Aorta (tissue), 5 donors: ENCODE data around the gene ADGRB2. TPM values are rescaled to one million over a fixed set of nuclear protein-coding genes. Genes with fewer than 3 reads are reported as not detected.

Experiments
- ATAC-seq: fragments of 200-7000 bp; cut with Tn5 transposase; one replicate; pipeline ENCODE4 v1.9.1; 2022; ENCODE audit warnings: moderate library complexity; ENCODE audit not compliant: low FRiP score
- DNase-seq, 2 donors: peaks; one replicate each; pipeline ENCODE4 v3.0.0-alpha.2; 2020
- H3K27ac ChIP-seq, 2 donors: one replicate each; pipeline ENCODE4 v1.5.1; 2013; ENCODE audit warnings: low read length in 2 of 2, mild to moderate bottlenecking in 2 of 2, moderate library complexity in 2 of 2, control low read depth in 1 of 2, inconsistent platforms in 1 of 2, low read depth in 1 of 2
- H3K27me3 ChIP-seq, 2 donors: one replicate each; pipeline ENCODE4 v1.6.1; 2013; ENCODE audit warnings: control low read depth in 1 of 2, low read length in 1 of 2, mild to moderate bottlenecking in 1 of 2, moderate library complexity in 1 of 2; ENCODE audit not compliant: insufficient read depth in 2 of 2, control insufficient read depth in 1 of 2
- H3K36me3 ChIP-seq, 2 donors: one replicate each; pipeline ENCODE4 v1.6.1; 2013; ENCODE audit warnings: control low read depth in 1 of 2, low read length in 1 of 2, mild to moderate bottlenecking in 1 of 2; ENCODE audit not compliant: insufficient read depth in 2 of 2, control insufficient read depth in 1 of 2
- H3K4me1 ChIP-seq, 2 donors: one replicate each; pipeline ENCODE4 v1.6.1; 2013; ENCODE audit warnings: low read length in 2 of 2, control low read depth in 1 of 2, mild to moderate bottlenecking in 1 of 2, moderate library complexity in 1 of 2; ENCODE audit not compliant: insufficient read depth in 2 of 2, control insufficient read depth in 1 of 2
- H3K4me3 ChIP-seq, 2 donors: one replicate each; pipeline ENCODE4 v1.5.1; 2013; ENCODE audit warnings: low read length in 2 of 2, control low read depth in 1 of 2, mild to moderate bottlenecking in 1 of 2
- H3K9me3 ChIP-seq: one replicate; pipeline ENCODE4 v1.6.1; 2013; ENCODE audit warnings: mild to moderate bottlenecking, low read length; ENCODE audit not compliant: control insufficient read depth
- WGBS, 2 donors: extraction: QIAGEN DNeasy Blood & Tissue Kit; methylation state at CpG; one replicate each; pipeline ENCODE4 v1.1.7; 2013; 5-methylcytosine and 5-hydroxymethylcytosine counted together
- intact Hi-C, 2 donors: fragments of 100-400 bp; cut with DNase I; formaldehyde crosslinking; loops; one replicate each; pipeline versions ENCODE4 v1.14.2 to v1.15.0; 2022
- polyA plus RNA-seq, 2 donors: library from polyadenylated mRNA; stranded (reverse); fragments of 200-250 nt; gene quantifications; one replicate each; pipeline ENCODE4 v1.2.3, GENCODE V29; 2013
- total RNA-seq, 2 donors: library from RNA; stranded (reverse); fragmentation: NEBNext Ultra II Directional; extraction: Animal tissue kit (Norgen Biotek cat#: 25700); gene quantifications; one replicate each; pipeline ENCODE4 v1.2.1, GENCODE V29; 2021
- donor health status: healthy with polysubstance abuse.
- donor health status: Bipolar disorder and iron deficiency.
- donor health status: DM: no; HTN: no; CAD: no.
- donor health status: DM: no; HTN: no; CAD: no.
- donor health status: DM: yes; HTN: yes; CAD: no.

Gene ADGRB2
- total and polyA plus RNA-seq, 4 donors, result 1.8 to 4.6 (median 2.1) TPM

DNA sequence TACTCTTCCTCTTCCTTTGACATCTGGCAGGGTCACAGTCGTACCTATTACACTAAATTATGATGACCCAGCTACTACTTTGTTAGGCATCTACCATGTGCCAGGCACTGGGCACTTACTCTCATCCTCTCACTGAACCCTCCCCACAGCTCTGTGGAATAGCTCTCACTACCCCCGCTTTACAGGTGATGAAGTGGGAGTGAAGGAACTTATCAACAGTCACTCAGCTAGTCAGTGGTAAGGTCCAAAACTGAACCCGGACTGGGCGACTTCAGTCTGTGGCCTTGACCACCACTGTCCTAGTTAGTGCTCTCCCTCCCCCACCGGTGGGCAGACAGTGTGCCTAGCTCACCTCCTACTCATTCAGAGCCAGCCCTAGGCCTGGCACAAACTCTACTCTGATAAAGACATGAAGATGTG lies 12.3 kb downstream of the ADGRB2 start:
- Histone ChIP-seq H3K4me3 (no peak overlapping the region), H3K27me3 (no peaks in the 10 kb centered on the region), H3K4me1 (no peaks in the 10 kb centered on the region), H3K27ac (no peak overlapping the region), H3K36me3 (no peaks in the 10 kb centered on the region), H3K9me3 (no peaks in the 10 kb centered on the region)
- intact Hi-C loops, result loop anchor here in 1 of 2 donors (5.0 kb wide), 1 partner anchor 35 kb away; no protein-coding TSS in a partner anchor
- no peak for DNase-seq
- no peak for ATAC-seq
- WGBS, 2 donors, result 82 to 87% methylated on average over 5 of the region's 5 CpGs

DNA sequence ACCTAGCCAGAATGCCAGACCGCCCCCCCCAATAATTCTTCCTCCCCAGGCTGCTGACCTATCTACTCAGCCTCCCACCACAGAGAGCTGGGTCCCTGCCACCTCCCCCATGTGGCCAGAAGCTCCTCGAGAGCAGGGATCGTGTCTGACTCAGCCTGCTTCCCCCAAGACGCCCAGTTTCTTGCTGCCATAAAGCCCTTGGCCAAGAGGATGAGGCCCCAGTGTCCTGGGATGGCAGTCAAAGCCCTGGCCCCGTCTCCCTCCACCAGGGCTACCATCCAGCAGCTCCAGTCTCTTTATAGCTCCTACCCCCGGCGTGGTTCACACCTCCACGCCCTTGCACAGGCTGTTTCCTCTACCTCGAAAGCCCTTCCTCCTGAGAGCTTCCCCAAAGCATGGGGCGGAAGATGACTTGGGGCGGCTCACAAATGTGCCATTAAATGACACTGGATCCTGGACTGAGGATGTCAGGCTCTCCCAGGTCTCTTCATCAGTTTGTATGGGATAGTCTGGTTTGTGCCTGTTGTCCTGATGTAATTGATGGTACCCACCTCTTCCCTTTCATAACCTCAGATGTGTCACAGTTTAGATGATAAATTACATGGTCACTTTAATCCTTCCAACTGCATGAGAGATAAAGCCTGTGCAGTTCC lies 13.2 kb downstream of the ADGRB2 start:
- H3K4me3 ChIP-seq, result no peak overlapping the region
- intact Hi-C loops, result loop anchor here in 1 of 2 donors (5.0 kb wide), 1 partner anchor 34 kb away; no protein-coding TSS in a partner anchor
- no peak overlapping the region for H3K27ac ChIP-seq
- H3K36me3 ChIP-seq, result no peaks in the 10 kb centered on the region
- ATAC-seq, result no peak
- 81 to 82% methylated on average over 11 of the region's 11 CpGs for WGBS, 2 donors
- no peaks in the 10 kb centered on the region for H3K4me1 ChIP-seq
- no peaks in the 10 kb centered on the region for H3K9me3 ChIP-seq
- no peaks in the 10 kb centered on the region for H3K27me3 ChIP-seq
- no peak for DNase-seq

DNA sequence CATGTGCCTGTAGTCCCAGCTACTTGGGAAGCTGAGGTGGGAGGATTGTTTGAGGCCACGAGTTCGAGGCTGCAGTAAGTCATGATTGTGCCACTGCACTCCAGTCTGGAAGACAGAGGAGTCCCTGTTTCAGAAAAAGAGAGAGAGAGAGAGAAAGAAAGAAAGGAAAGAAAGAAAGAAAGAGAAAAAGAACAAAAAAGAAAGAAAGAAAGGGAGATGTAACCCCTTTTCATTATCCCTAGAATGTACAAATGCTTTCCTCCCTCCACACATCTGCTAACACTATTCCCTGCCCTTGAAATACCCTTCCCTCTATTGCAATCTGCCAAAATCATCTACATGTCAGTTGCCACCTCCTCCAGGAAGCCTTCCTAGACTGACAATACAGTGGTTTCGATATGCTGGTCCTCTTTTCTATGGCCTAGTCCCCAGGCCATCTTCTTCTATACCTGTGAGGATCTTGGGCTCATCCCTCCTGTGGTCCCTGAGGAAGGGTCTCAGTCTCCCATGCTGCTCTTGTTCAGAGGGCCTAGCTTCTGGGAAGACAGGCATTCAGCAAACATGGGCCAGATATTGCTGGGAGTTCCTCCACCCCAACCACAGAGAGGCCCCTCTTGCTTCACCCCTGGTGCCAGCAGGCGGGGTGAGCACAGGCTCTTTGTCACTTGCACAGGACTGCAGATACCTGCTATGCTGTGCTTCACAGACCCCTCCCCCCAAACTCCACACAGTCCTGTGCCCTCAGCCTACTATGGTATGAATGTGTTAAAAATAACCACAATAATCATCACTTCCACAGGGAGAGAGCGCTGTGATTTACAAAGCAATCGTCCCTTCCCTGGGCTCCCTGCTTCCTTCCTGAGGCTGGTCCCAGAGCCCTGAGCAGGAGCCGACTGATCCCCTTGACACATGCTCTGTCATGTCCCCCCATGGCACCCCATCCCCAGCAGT lies 14.1 kb downstream of the ADGRB2 start:
- no peaks in the 10 kb centered on the region for H3K4me1 ChIP-seq
- no peak for ATAC-seq
- no peaks in the 10 kb centered on the region for H3K27me3 ChIP-seq
- intact Hi-C loops, result loop anchor here in 1 of 2 donors (5.0 kb wide), 2 partner anchors 33 to 37 kb away; no protein-coding TSS in a partner anchor
- no peak for DNase-seq
- WGBS, 2 donors, result 88% methylated on average over 7 of the region's 7 CpGs
- no peak overlapping the region for H3K27ac ChIP-seq
- no peaks in the 10 kb centered on the region for H3K36me3 ChIP-seq
- H3K4me3 ChIP-seq, result no peak overlapping the region
- no peaks in the 10 kb centered on the region for H3K9me3 ChIP-seq

DNA sequence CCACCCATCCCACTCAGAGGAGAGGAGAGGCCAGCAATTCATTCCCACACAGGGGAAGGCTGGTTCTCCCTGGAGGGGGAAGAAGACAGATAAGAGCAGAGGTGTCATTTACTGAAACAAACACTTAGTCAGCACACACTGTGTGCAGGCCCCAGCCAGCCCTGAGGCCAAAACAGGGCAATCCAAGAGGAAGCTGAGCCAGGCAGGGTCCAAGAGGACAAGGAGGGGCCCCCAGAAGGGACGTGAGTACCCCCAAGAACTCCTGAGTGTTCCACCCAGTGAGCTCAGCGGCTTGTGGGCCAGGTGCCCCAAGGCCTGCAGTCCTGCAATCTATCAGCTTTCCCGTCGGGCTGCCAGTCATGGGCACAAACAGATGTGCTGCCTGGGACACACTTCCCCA lies 15.8 kb downstream of the ADGRB2 start:
- H3K4me3 ChIP-seq, result no peak overlapping the region
- ATAC-seq (no peak), DNase-seq (no peak)
- H3K36me3 ChIP-seq, result no peaks in the 10 kb centered on the region
- H3K9me3 ChIP-seq, result no peaks in the 10 kb centered on the region
- WGBS, 2 donors, result 86 to 91% methylated on average over 4 of the region's 4 CpGs
- H3K4me1 ChIP-seq, result no peaks in the 10 kb centered on the region
- H3K27ac ChIP-seq, result no peak overlapping the region
- H3K27me3 ChIP-seq, result no peaks in the 10 kb centered on the region
- intact Hi-C loops, result loop anchor here in 1 of 2 donors (5.0 kb wide), 1 partner anchor 39 kb away; no protein-coding TSS in a partner anchor

DNA sequence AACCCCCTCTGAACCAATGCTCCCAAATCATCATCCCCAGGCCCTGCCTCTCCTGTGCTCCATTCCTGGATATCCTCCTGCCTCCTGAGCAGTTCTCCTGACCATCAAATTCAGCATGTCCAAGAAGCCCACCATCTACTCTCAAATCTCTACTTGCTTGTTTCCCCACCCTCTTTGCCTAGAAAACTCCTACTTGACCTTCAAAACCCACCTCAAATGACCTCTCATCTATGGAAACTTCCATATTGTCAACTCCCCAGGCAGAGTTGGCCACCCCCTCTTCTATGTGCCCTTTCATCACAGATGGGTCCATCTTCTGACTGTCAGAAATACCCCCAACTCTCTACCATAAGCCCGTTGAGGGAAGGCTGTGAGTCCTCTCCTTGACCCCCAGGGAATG lies 16.8 kb downstream of the ADGRB2 start:
- no peak for DNase-seq
- no peaks in the 10 kb centered on the region for H3K4me1 ChIP-seq
- H3K27ac ChIP-seq, result no peak overlapping the region
- no peaks in the 10 kb centered on the region for H3K36me3 ChIP-seq
- intact Hi-C loops, result loop anchor here in 1 of 2 donors (5.0 kb wide), 1 partner anchor 40 kb away; no protein-coding TSS in a partner anchor
- 95 to 96% methylated on average over 1 of the region's 1 CpG for WGBS, 2 donors
- no peak overlapping the region for H3K4me3 ChIP-seq
- H3K27me3 ChIP-seq, result no peaks in the 10 kb centered on the region
- no peak for ATAC-seq
- H3K9me3 ChIP-seq, result no peaks in the 10 kb centered on the region

DNA sequence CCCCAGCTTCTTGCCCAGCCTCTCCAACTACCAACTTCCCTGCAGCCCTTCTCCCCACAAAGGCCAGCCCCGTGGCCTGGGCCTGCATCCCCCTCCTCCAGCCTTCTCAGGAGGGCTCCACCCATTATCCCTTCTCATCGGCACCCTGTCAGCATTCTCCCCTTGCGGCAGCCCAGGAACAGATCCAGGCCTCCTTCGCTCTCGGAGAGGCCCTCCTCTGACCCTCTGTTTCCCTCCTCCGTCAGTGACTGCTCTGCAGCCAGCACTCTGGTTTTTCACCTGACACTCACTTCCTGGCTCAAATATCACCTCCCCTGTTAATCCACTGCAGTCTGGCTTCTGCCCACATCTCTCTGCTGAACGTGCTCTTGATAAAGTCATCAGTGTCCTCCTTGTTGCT lies 17.5 kb downstream of the ADGRB2 start:
- H3K4me3 ChIP-seq, result no peak overlapping the region
- H3K27ac ChIP-seq, result no peak overlapping the region
- no peaks in the 10 kb centered on the region for H3K4me1 ChIP-seq
- 41 to 54% methylated on average over 7 of the region's 7 CpGs for WGBS, 2 donors
- H3K9me3 ChIP-seq, result no peaks in the 10 kb centered on the region
- intact Hi-C loops, result loop anchor here in 1 of 2 donors (5.0 kb wide), 1 partner anchor 41 kb away; no protein-coding TSS in a partner anchor
- ATAC-seq (no peak), DNase-seq (no peak)
- H3K27me3 ChIP-seq, result no peaks in the 10 kb centered on the region
- H3K36me3 ChIP-seq, result no peaks in the 10 kb centered on the region

DNA sequence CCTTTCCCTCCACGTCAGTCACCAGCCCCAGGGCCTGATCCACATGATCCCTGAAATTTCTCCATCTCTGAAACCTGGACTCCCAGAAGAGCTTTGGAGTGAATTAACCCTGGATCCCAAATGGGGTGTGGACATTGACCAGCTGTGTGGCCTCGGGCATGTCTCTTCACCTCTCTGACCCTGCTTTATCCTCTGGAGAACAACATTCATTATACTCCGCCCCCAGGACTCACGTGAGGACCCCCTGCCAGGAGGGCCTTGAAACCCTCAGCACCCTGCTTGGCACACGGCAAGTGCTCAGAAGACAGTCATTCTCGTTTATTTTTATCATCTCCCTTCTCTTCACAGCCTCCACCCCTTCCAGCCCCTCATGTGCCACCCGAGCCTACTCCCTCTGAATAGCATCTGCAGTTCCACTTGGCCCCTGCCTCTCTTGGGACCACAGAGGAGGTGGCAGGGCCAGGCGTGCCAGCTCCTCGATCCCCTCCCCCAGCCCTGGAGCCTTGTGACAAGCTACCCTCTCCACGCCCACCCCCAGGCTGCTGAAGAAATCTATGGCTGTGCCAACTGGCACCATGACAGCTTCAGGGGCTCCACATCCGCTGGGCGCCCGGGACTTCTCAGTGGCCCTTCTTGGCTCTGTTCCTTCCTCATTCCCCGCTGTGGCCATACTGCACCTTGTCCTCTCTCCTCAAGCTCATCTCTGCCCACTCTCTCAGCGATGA lies 18.0 kb downstream of the ADGRB2 start:
- 45% methylated on average over 15 of the region's 15 CpGs for WGBS, 2 donors
- Histone ChIP-seq H3K27me3 (no peaks in the 10 kb centered on the region), H3K27ac (no peak overlapping the region), H3K4me3 (no peak overlapping the region), H3K9me3 (no peaks in the 10 kb centered on the region), H3K4me1 (no peaks in the 10 kb centered on the region), H3K36me3 (no peaks in the 10 kb centered on the region)
- intact Hi-C loops, result loop anchor here in 1 of 2 donors (2.0 to 5.0 kb wide), 2 partner anchors 41 to 83 kb away; no protein-coding TSS in a partner anchor
- no peak for ATAC-seq
- no peak for DNase-seq
